ENCODE data around the gene TTC4.

The TTC4 gene

DNA sequence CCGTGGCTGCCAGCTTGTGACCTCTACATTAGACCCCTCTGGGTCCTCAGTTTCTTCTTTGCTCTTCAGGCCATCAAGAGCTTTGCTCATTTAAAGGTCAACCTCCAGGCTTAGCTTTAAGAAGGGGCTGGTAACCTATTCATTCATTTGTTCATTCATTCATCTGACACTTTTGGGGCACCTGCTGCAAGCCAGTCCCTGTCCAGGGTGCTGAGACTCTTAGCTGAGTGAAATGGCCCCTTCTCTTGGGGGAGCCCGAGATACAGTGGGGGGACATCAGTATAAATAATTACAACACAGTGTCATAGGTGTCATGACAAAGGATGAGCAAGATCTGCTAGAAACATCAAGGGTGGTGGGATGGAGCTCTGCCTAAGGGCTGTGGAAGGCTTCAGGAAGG, 10.5 kb upstream of the TTC4 start:
- Histone ChIP-seq H3K27ac (ENCODE audit: low read depth, low read length) (no peak overlapping the region), H3K27me3 (ENCODE audit: control insufficient read depth, insufficient read depth, low read length) (no peaks in the 10 kb centered on the region; the same call in 1 of the 2 replicates), H3K4me1 (ENCODE audit: control insufficient read depth, insufficient read depth, low read length) (no peaks in the 10 kb centered on the region), H3K9me3 (ENCODE audit: control insufficient read depth, insufficient read depth, low read length) (no peaks in the 10 kb centered on the region), H3K36me3 (ENCODE audit: control insufficient read depth, insufficient read depth, low read length) (no peaks in the 10 kb centered on the region), H3K4me3 (ENCODE audit: low read depth, low read length) (no peak overlapping the region), H3K9ac (ENCODE audit: low read depth, low read length) (no peak overlapping the region)

- no peak overlapping the region for H3K9ac ChIP-seq (ENCODE audit: low read depth, low read length)
- H3K9me3 ChIP-seq (ENCODE audit: control insufficient read depth, insufficient read depth, low read length) = no peaks in the 10 kb centered on the region
- H3K36me3 ChIP-seq (ENCODE audit: control insufficient read depth, insufficient read depth, low read length) = no peaks in the 10 kb centered on the region
- no peaks in the 10 kb centered on the region; the same call in 1 of the 2 replicates for H3K27me3 ChIP-seq (ENCODE audit: control insufficient read depth, insufficient read depth, low read length)
- no peak overlapping the region for H3K27ac ChIP-seq (ENCODE audit: low read depth, low read length)
- no peaks in the 10 kb centered on the region for H3K4me1 ChIP-seq (ENCODE audit: control insufficient read depth, insufficient read depth, low read length)
- H3K4me3 ChIP-seq (ENCODE audit: low read depth, low read length) = no peak overlapping the region
Measured at GRCh38 chr1:54706419-54706818, 9.2 kb upstream of the TTC4 start.

GRCh38 chr1:54708385-54708784, 7.3 kb upstream of the TTC4 start:
- no peaks in the 10 kb centered on the region for H3K9me3 ChIP-seq (ENCODE audit: control insufficient read depth, insufficient read depth, low read length)
- H3K4me3 ChIP-seq (ENCODE audit: low read depth, low read length) = no peak overlapping the region
- no peak overlapping the region for H3K27ac ChIP-seq (ENCODE audit: low read depth, low read length)
- no peaks in the 10 kb centered on the region; the same call in 1 of the 2 replicates for H3K27me3 ChIP-seq (ENCODE audit: control insufficient read depth, insufficient read depth, low read length)
- no peaks in the 10 kb centered on the region for H3K4me1 ChIP-seq (ENCODE audit: control insufficient read depth, insufficient read depth, low read length)
- no peak overlapping the region for H3K9ac ChIP-seq (ENCODE audit: low read depth, low read length)
- no peaks in the 10 kb centered on the region for H3K36me3 ChIP-seq (ENCODE audit: control insufficient read depth, insufficient read depth, low read length)

GRCh38 chr1:54709547-54710292, 5.9 kb upstream of the TTC4 start:
- H3K27me3 ChIP-seq (ENCODE audit: control insufficient read depth, insufficient read depth, low read length) = no peaks in the 10 kb centered on the region; the same call in 1 of the 2 replicates
- no peak overlapping the region for H3K4me3 ChIP-seq (ENCODE audit: low read depth, low read length)
- no peaks in the 10 kb centered on the region for H3K36me3 ChIP-seq (ENCODE audit: control insufficient read depth, insufficient read depth, low read length)
- no peaks in the 10 kb centered on the region for H3K9me3 ChIP-seq (ENCODE audit: control insufficient read depth, insufficient read depth, low read length)
- H3K4me1 ChIP-seq (ENCODE audit: control insufficient read depth, insufficient read depth, low read length) = no peaks in the 10 kb centered on the region
- no peak overlapping the region for H3K27ac ChIP-seq (ENCODE audit: low read depth, low read length)
- H3K9ac ChIP-seq (ENCODE audit: low read depth, low read length) = no peak overlapping the region

GRCh38 chr1:54710434-54710833, 5.2 kb upstream of the TTC4 start:
- no peaks in the 10 kb centered on the region for H3K9me3 ChIP-seq (ENCODE audit: control insufficient read depth, insufficient read depth, low read length)
- no peaks in the 10 kb centered on the region; the same call in 1 of the 2 replicates for H3K4me1 ChIP-seq (ENCODE audit: control insufficient read depth, insufficient read depth, low read length)
- no peak overlapping the region for H3K27ac ChIP-seq (ENCODE audit: low read depth, low read length)
- H3K27me3 ChIP-seq (ENCODE audit: control insufficient read depth, insufficient read depth, low read length) = no peaks in the 10 kb centered on the region; the same call in 1 of the 2 replicates
- H3K36me3 ChIP-seq (ENCODE audit: control insufficient read depth, insufficient read depth, low read length) = no peaks in the 10 kb centered on the region
- H3K4me3 ChIP-seq (ENCODE audit: low read depth, low read length) = no peak overlapping the region
- H3K9ac ChIP-seq (ENCODE audit: low read depth, low read length) = no peak overlapping the region

DNA sequence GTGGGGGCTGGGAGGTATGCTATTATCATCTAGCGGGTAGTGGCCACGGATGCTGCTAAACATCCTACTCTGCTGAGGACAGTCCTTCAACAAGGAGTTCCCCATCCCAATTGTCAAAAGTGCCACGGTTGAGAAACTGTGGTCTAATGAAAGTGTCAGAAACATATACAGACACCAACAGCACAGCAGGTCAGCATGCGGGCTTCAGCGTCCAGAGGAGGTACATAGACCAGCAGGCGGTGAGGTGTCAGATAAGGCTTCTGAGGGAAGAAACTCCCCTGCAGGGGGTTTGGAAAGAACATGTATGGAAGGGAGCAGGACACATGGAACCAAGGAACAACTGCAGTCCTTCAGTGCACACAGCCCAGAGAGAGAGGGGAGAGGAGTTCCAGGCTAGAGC, 4.8 kb upstream of the TTC4 start:
- Histone ChIP-seq H3K4me1 (ENCODE audit: control insufficient read depth, insufficient read depth, low read length) (no peaks in the 10 kb centered on the region; the same call in 1 of the 2 replicates), H3K9me3 (ENCODE audit: control insufficient read depth, insufficient read depth, low read length) (no peaks in the 10 kb centered on the region), H3K4me3 (ENCODE audit: low read depth, low read length) (no peak overlapping the region), H3K27ac (ENCODE audit: low read depth, low read length) (no peak overlapping the region), H3K36me3 (ENCODE audit: control insufficient read depth, insufficient read depth, low read length) (no peaks in the 10 kb centered on the region), H3K9ac (ENCODE audit: low read depth, low read length) (no peak overlapping the region), H3K27me3 (ENCODE audit: control insufficient read depth, insufficient read depth, low read length) (no peaks in the 10 kb centered on the region; the same call in 1 of the 2 replicates)

DNA sequence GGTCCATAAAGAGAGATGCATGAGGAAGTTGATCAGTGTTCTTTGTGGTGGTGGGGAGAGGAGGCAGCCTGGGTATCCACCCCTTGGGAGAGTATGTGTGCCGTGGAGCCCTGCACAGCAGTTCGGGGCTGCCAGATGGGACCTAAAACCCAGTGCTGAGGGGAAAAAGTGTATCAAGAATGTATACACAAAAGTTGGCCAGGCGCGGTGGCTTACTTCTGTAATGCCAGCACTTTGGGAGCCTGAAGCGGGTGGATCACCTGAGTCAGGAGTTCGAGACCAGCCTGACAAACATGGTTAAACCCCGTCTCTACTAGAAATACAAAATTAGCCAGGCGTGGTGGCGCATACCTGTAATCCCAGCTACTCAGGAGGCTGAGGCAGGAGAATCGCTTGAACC, 4.1 kb upstream of the TTC4 start:
- Histone ChIP-seq H3K9ac (ENCODE audit: low read depth, low read length) (no peak overlapping the region), H3K4me1 (ENCODE audit: control insufficient read depth, insufficient read depth, low read length) (no peaks in the 10 kb centered on the region; the same call in 1 of the 2 replicates), H3K9me3 (ENCODE audit: control insufficient read depth, insufficient read depth, low read length) (no peaks in the 10 kb centered on the region), H3K36me3 (ENCODE audit: control insufficient read depth, insufficient read depth, low read length) (no peaks in the 10 kb centered on the region), H3K27ac (ENCODE audit: low read depth, low read length) (no peak overlapping the region), H3K4me3 (ENCODE audit: low read depth, low read length) (no peak overlapping the region), H3K27me3 (ENCODE audit: control insufficient read depth, insufficient read depth, low read length) (no peaks in the 10 kb centered on the region; the same call in 1 of the 2 replicates)

- H3K36me3 ChIP-seq (ENCODE audit: control insufficient read depth, insufficient read depth, low read length) = peaks cover 30% of the 10 kb centered on the region
- H3K4me1 ChIP-seq (ENCODE audit: control insufficient read depth, insufficient read depth, low read length) = no peaks in the 10 kb centered on the region; the same call in 1 of the 2 replicates
- H3K27ac ChIP-seq (ENCODE audit: low read depth, low read length) = no peak overlapping the region
- H3K4me3 ChIP-seq (ENCODE audit: low read depth, low read length) = peak overlapping the region; percentile 97
- H3K9me3 ChIP-seq (ENCODE audit: control insufficient read depth, insufficient read depth, low read length) = no peaks in the 10 kb centered on the region
- no peak overlapping the region for H3K9ac ChIP-seq (ENCODE audit: low read depth, low read length)
- no peaks in the 10 kb centered on the region for H3K27me3 ChIP-seq (ENCODE audit: control insufficient read depth, insufficient read depth, low read length)
Measured at GRCh38 chr1:54714881-54715492, 674 bp upstream of the TTC4 start.

- Histone ChIP-seq H3K4me3 (ENCODE audit: low read depth, low read length) (peak overlapping the region; percentile 97), H3K27ac (ENCODE audit: low read depth, low read length) (peak overlapping the region; percentile 66), H3K36me3 (ENCODE audit: control insufficient read depth, insufficient read depth, low read length) (peaks cover 44% of the 10 kb centered on the region), H3K9me3 (ENCODE audit: control insufficient read depth, insufficient read depth, low read length) (no peaks in the 10 kb centered on the region), H3K9ac (ENCODE audit: low read depth, low read length) (peak overlapping the region; percentile 84), H3K4me1 (ENCODE audit: control insufficient read depth, insufficient read depth, low read length) (no peaks in the 10 kb centered on the region; the same call in 1 of the 2 replicates), H3K27me3 (ENCODE audit: control insufficient read depth, insufficient read depth, low read length) (no peaks in the 10 kb centered on the region)
Measured at GRCh38 chr1:54716299-54717047, 812 bp downstream of the TTC4 start.

DNA sequence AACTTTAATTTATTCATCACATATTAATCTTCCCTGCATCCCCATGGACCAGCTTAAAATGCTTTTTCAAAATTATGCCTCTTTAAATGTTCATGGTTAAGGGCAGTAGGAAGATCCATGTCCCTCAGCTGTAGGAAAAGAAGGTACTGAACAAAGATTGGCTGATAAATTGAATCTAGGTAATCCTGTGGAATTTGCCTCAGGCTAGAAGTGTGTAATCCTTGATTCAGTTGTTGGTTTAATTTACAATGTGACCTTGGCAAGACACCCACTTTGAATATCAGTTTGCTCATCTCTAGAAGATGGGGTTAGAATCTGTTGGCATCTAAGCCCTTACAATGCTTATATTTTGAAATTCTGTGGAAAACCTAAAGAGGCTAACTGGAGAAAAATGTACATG, 6.1 kb downstream of the TTC4 start:
- Histone ChIP-seq H3K27me3 (ENCODE audit: control insufficient read depth, insufficient read depth, low read length) (no peaks in the 10 kb centered on the region), H3K4me3 (ENCODE audit: low read depth, low read length) (no peak overlapping the region), H3K9ac (ENCODE audit: low read depth, low read length) (no peak overlapping the region), H3K9me3 (ENCODE audit: control insufficient read depth, insufficient read depth, low read length) (no peaks in the 10 kb centered on the region), H3K4me1 (ENCODE audit: control insufficient read depth, insufficient read depth, low read length) (no peaks in the 10 kb centered on the region), H3K36me3 (ENCODE audit: control insufficient read depth, insufficient read depth, low read length) (peaks cover 95% of the 10 kb centered on the region), H3K27ac (ENCODE audit: low read depth, low read length) (no peak overlapping the region)

GRCh38 chr1:54723985-54724384, 8.3 kb downstream of the TTC4 start:
- no peak overlapping the region for H3K27ac ChIP-seq (ENCODE audit: low read depth, low read length)
- H3K36me3 ChIP-seq (ENCODE audit: control insufficient read depth, insufficient read depth, low read length) = peaks cover 96% of the 10 kb centered on the region
- H3K4me3 ChIP-seq (ENCODE audit: low read depth, low read length) = no peak overlapping the region
- no peaks in the 10 kb centered on the region for H3K4me1 ChIP-seq (ENCODE audit: control insufficient read depth, insufficient read depth, low read length)
- H3K27me3 ChIP-seq (ENCODE audit: control insufficient read depth, insufficient read depth, low read length) = no peaks in the 10 kb centered on the region
- H3K9me3 ChIP-seq (ENCODE audit: control insufficient read depth, insufficient read depth, low read length) = no peaks in the 10 kb centered on the region
- no peak overlapping the region for H3K9ac ChIP-seq (ENCODE audit: low read depth, low read length)

Data from HUES48 (cell line).